HepG2 (cell line): ENCODE data around the gene DHX8. TPM values are rescaled to one million over a fixed set of nuclear protein-coding genes. Genes with fewer than 3 reads are reported as not detected.

Experiments used
- ATAC-seq: fragments of 200-7000 bp; cut with Tn5 transposase; 3 replicates; pipeline ENCODE4 v1.9.1; 2020; ENCODE audit warnings: mild to moderate bottlenecking, moderate library complexity
- BruUV-seq: library from RNA; stranded (reverse); fragments of 400-500 nt; replicated peaks from 2 replicates; lab custom pipeline; 2021; lab: Mats Ljungman, UMichigan
- CTCF ChIA-PET: fragments of 300-600 bp; formaldehyde crosslinking; extraction: SDS; loops from one replicate; lab custom pipeline; 2021; ENCODE audit warnings: low total read pairs, inconsistent platforms, low intra/inter-chr PET ratio; lab: Yijun Ruan, JAX
- POLR2A ChIA-PET: fragments of 350-600 bp; sonication (Branson Sonifier 250); formaldehyde crosslinking; loops from one replicate; lab custom pipeline; 2020; ENCODE audit warnings: antibody characterized with exemption, inconsistent platforms; lab: Yijun Ruan, JAX
- DNase-seq: peaks from one replicate; pipeline ENCODE4 v3.0.0-alpha.2; 2015; ENCODE audit warnings: low spot score
- FAIRE-seq: peaks from 3 replicates; lab custom pipeline; 2011; peaks lifted over from hg19 to GRCh38; lab: Jason Lieb, UNC
- H2AFZ ChIP-seq: one replicate; pipeline ENCODE4 v1.6.1; 2011; ENCODE audit warnings: low read length, inconsistent platforms
- H3K27ac ChIP-seq: fragments of 300-600 bp; 3 replicates; pipeline ENCODE4 v1.8.0; 2011; ENCODE audit warnings: mixed run types, mild to moderate bottlenecking, mixed read lengths, low read length, inconsistent platforms; ENCODE audit not compliant: insufficient read depth; ENCODE audit errors: extremely low read length
- H3K27me3 ChIP-seq, 2 experiments: fragments of 200-600 bp in 1 of 2; 2 replicates in 1 of 2; 3 replicates in 1 of 2; pipeline versions ENCODE4 v1.6.0 to v1.8.0; 2011; ENCODE audit warnings: low read length in 2 of 2, mild to moderate bottlenecking in 2 of 2, moderate library complexity in 2 of 2, inconsistent platforms in 1 of 2; ENCODE audit not compliant: insufficient read depth in 2 of 2, control insufficient read depth in 1 of 2
- H3K36me3 ChIP-seq, 2 experiments: fragments of 200-600 bp in 1 of 2; replicated peaks in 1 of 2; 2 replicates in 1 of 2; 3 replicates in 1 of 2; pipeline versions ENCODE4 v1.5.1 to v1.8.0; 2011; ENCODE audit warnings: low read length in 2 of 2, inconsistent platforms in 1 of 2; ENCODE audit not compliant: insufficient read depth in 2 of 2, control insufficient read depth in 1 of 2
- H3K4me1 ChIP-seq: 2 replicates; pipeline ENCODE4 v1.5.1; 2012; ENCODE audit warnings: low read length, inconsistent platforms; ENCODE audit not compliant: insufficient read depth
- H3K4me2 ChIP-seq: 2 replicates; pipeline ENCODE4 v1.6.0; 2011; ENCODE audit warnings: low read depth, low read length, inconsistent platforms
- H3K4me3 ChIP-seq, 3 experiments: fragments of 200-600 bp in 1 of 3; sonication (generic), shearing (Covaris generic) in 1 of 3; replicated peaks in 1 of 3; 2 replicates each; pipeline ENCODE4 v1.5.1; 2011 to 2016; ENCODE audit warnings: low read length in 3 of 3, inconsistent platforms in 2 of 3, low read depth in 2 of 3, mild to moderate bottlenecking in 2 of 3, control low read depth in 1 of 3, mixed read lengths in 1 of 3; ENCODE audit not compliant: insufficient read depth in 1 of 3
- H3K79me2 ChIP-seq: one replicate; pipeline ENCODE4 v1.6.1; 2011; ENCODE audit warnings: low read length, inconsistent platforms; ENCODE audit not compliant: insufficient read depth
- H3K9ac ChIP-seq: 2 replicates; pipeline ENCODE4 v1.6.0; 2011; ENCODE audit warnings: mild to moderate bottlenecking, low read depth, low read length, inconsistent platforms; ENCODE audit not compliant: insufficient read depth
- H3K9me3 ChIP-seq: 2 replicates; pipeline ENCODE4 v1.5.1; 2012; ENCODE audit warnings: mild to moderate bottlenecking, low read length
- H4K20me1 ChIP-seq: 2 replicates; pipeline ENCODE4 v1.6.0; 2011; ENCODE audit warnings: inconsistent platforms, mild to moderate bottlenecking, low read length, moderate library complexity; ENCODE audit not compliant: insufficient read depth
- CBFB ChIP-seq: sonication (generic); formaldehyde crosslinking; IDR thresholded peaks from 2 replicates; pipeline ENCODE4 v1.4.0; 2020; ENCODE audit warnings: missing genetic modification reagents
- ELF1 ChIP-seq: sonication (generic); formaldehyde crosslinking; IDR thresholded peaks from 2 replicates; pipeline ENCODE4 v1.4.0; 2020; ENCODE audit warnings: missing genetic modification reagents
- FOSL2 ChIP-seq: sonication (generic); formaldehyde crosslinking; IDR thresholded peaks from 2 replicates; pipeline ENCODE4 v1.4.0; 2020; ENCODE audit warnings: missing genetic modification reagents
- HMG20A ChIP-seq: IDR thresholded peaks from 2 replicates; pipeline ENCODE4 v1.6.1; 2016; ENCODE audit warnings: borderline replicate concordance
- HMGA1 ChIP-seq: sonication (generic); formaldehyde crosslinking; conservative IDR thresholded peaks from 2 replicates; pipeline ENCODE4 v1.4.0; 2020; ENCODE audit warnings: missing genetic modification reagents
- KMT2A ChIP-seq: sonication (generic); formaldehyde crosslinking; IDR thresholded peaks from 2 replicates; pipeline ENCODE4 v1.4.0; 2020; ENCODE audit warnings: missing genetic modification reagents
- MAFK ChIP-seq, 2 experiments: IDR thresholded peaks in 1 of 2; conservative IDR thresholded peaks in 1 of 2; 2 replicates each; pipeline ENCODE4 v1.6.1; 2011; ENCODE audit warnings: improper control_type of control experiment in 2 of 2, low read length in 2 of 2
- MEIS1 ChIP-seq: sonication (generic); formaldehyde crosslinking; IDR thresholded peaks from 2 replicates; pipeline ENCODE4 v1.9.0; 2021; ENCODE audit warnings: mild to moderate bottlenecking, missing genetic modification reagents, moderate library complexity, borderline replicate concordance
- PHF5A ChIP-seq: IDR thresholded peaks from one replicate; pipeline ENCODE4 v1.6.1; 2018; ENCODE audit warnings: low read depth, missing genetic modification reagents; ENCODE audit not compliant: unreplicated experiment
- TBX3 ChIP-seq: fragments of 450-650 bp; IDR thresholded peaks from 2 replicates; pipeline ENCODE4 v1.6.1; 2017; ENCODE audit warnings: antibody characterized with exemption, mild to moderate bottlenecking, inconsistent platforms, borderline replicate concordance
- TEAD3 ChIP-seq: optimal IDR thresholded peaks from 2 replicates; pipeline ENCODE3; 2016; ENCODE audit warnings: borderline replicate concordance
- YEATS4 ChIP-seq: sonication (generic); formaldehyde crosslinking; IDR thresholded peaks from 2 replicates; pipeline ENCODE4 v1.4.0; 2020; ENCODE audit warnings: missing genetic modification reagents, borderline replicate concordance
- ZFP37 ChIP-seq: sonication (generic); formaldehyde crosslinking; IDR thresholded peaks from 2 replicates; pipeline ENCODE4 v1.4.0; 2020; ENCODE audit warnings: missing genetic modification reagents, borderline replicate concordance
- ZKSCAN8 ChIP-seq: IDR thresholded peaks from 2 replicates; pipeline ENCODE4 v1.6.1; 2016; ENCODE audit warnings: borderline replicate concordance, missing genetic modification reagents, missing compliant biosample characterization
- ZNF12 ChIP-seq: sonication (generic); formaldehyde crosslinking; IDR thresholded peaks from 2 replicates; pipeline ENCODE4 v1.5.0; 2020; ENCODE audit warnings: missing genetic modification reagents
- ZNF225 ChIP-seq: sonication (generic); formaldehyde crosslinking; IDR thresholded peaks from 2 replicates; pipeline ENCODE4 v1.4.0; 2020; ENCODE audit warnings: mild to moderate bottlenecking, missing genetic modification reagents
- ZNF264 ChIP-seq: sonication (generic); formaldehyde crosslinking; IDR thresholded peaks from 2 replicates; pipeline ENCODE4 v1.4.0; 2020; ENCODE audit warnings: missing genetic modification reagents
- ZNF274 ChIP-seq: sonication (generic); formaldehyde crosslinking; IDR thresholded peaks from 2 replicates; pipeline ENCODE4 v1.5.1; 2020; ENCODE audit warnings: mild to moderate bottlenecking, missing genetic modification reagents
- ZNF546 ChIP-seq: sonication (generic); formaldehyde crosslinking; conservative IDR thresholded peaks from 2 replicates; pipeline ENCODE4 v1.8.1; 2023; ENCODE audit warnings: mild to moderate bottlenecking, missing genetic modification reagents
- ZNF766 ChIP-seq: sonication (generic); formaldehyde crosslinking; IDR thresholded peaks from 2 replicates; pipeline ENCODE4 v1.5.0; 2020; ENCODE audit warnings: missing genetic modification reagents, borderline replicate concordance
- WGBS: methylation state at CpG from one replicate; pipeline ENCODE4 v1.1.6; 2017; ENCODE audit warnings: low lambda C conversion rate; 5-methylcytosine and 5-hydroxymethylcytosine counted together
- in situ Hi-C: cut with HindIII; loops from 2 replicates; pipeline ENCODE4 v1.10.0; 2017; ENCODE audit warnings: low pct_unique_long_range_greater_than_20kb; ENCODE audit not compliant: extremely low pct_ligation_motif_present
- intact Hi-C: fragments of 100-400 bp; cut with micrococcal nuclease; formaldehyde crosslinking; loops from one replicate; pipeline ENCODE4 v1.10.0; 2022; ENCODE audit not compliant: unreplicated experiment
- polyA plus RNA-seq, 8 experiments: library from polyadenylated mRNA; depleted of rRNA in 3 of 8; stranded (reverse) in 7 of 8; unstranded in 1 of 8; fragments of >200 nt; fragmentation: Illumina TruSeq in 4 of 8; extraction: Trizol in 4 of 8; gene quantifications; 2 replicates each; pipeline versions ENCODE4 v1.2.1 to v1.2.3, GENCODE V29; 2011 to 2016; ENCODE audit warnings: low read depth in 4 of 8, missing spikeins in 1 of 8, mixed read lengths in 1 of 8; ENCODE audit not compliant: insufficient read depth in 1 of 8
- total RNA-seq, 5 experiments: library from RNA; depleted of rRNA; stranded (reverse); fragments of >200 nt; fragmentation: Illumina TruSeq; extraction: Trizol; gene quantifications; 2 replicates each; pipeline ENCODE4 v1.2.3, GENCODE V29; 2016; ENCODE audit warnings: low read depth in 1 of 5
- TF ChIP-seq, protein P1 (sequence below): sonication (generic); formaldehyde crosslinking; IDR thresholded peaks from 2 replicates; pipeline ENCODE4 v1.4.0; 2020; ENCODE audit warnings: low read depth, missing genetic modification reagents
- TF ChIP-seq, protein P2 (sequence below): sonication (generic); formaldehyde crosslinking; IDR thresholded peaks from 2 replicates; pipeline ENCODE4 v1.5.0; 2020; ENCODE audit warnings: mild to moderate bottlenecking, missing genetic modification reagents

Gene DHX8
- total and polyA plus RNA-seq, 2 of the 13 experiments (the other 11 are each of a cell fraction or from before 2014, with no cell fraction given): 24.8 to 48.9 TPM

DNA sequence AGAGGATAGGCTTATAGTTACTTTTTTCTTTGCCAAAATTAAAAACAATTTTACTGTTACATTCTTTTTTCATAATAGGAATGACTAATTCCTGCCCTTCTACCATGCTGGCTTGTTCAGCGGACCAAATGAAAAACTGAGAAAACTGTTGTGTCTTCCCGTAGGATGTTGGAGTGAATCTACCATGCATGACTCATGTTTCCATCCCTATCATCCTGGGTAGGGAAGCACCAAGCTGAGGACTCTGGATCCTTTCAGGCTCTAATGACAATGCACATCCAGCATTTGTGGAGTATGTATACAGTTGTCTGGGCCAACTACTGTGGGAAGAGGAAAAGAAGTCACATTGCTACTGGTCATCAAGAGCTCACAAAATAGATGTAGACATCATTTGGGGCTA lies 41.1 kb upstream of the DHX8 start:
- intact Hi-C loops: no loop called here
- no peak overlapping the region for H2AFZ ChIP-seq
- ATAC-seq: no peak
- H4K20me1 ChIP-seq: no peaks in the 10 kb centered on the region
- no TSS peak for BruUV-seq
- no peak for FAIRE-seq
- no peak overlapping the region for H3K4me3 ChIP-seq
- no peak for DNase-seq
- WGBS: 64% methylated on average over 2 of the region's 2 CpGs
- H3K9me3 ChIP-seq: no peaks in the 10 kb centered on the region
- in situ Hi-C loops: no loop called here
- no peaks in the 10 kb centered on the region for H3K79me2 ChIP-seq
- H3K36me3 ChIP-seq: no peaks in the 10 kb centered on the region
- H3K27ac ChIP-seq: no peak overlapping the region
- no peak overlapping the region for H3K9ac ChIP-seq
- POLR2A ChIA-PET: interaction anchor here (0.9 to 1.7 kb wide), 2 partner anchors 14 to 44 kb away, joined by 3 to 6 read pairs; partner anchors contain the start of gene ARL4D
- H3K4me2 ChIP-seq: no peak overlapping the region
- TF ChIP-seq FOSL2 (CRISPR knock-in tag) (peak; percentile 70), TBX3 (no peak), TEAD3 (CRISPR knock-in tag) (peak; percentile 14), ZNF546 (CRISPR knock-in tag) (no peak), ZNF12 (CRISPR knock-in tag) (no peak), ZKSCAN8 (CRISPR knock-in tag) (peak; percentile 96), PHF5A (CRISPR knock-in tag) (no peak), ZNF274 (no peak), ZNF225 (CRISPR knock-in tag) (no peak), HMG20A (CRISPR knock-in tag) (peak; percentile 32; the same call in 1 of the 2 replicates), KMT2A (no peak), ZFP37 (no peak), ELF1 (CRISPR knock-in tag) (no peak), MAFK (conservative IDR thresholded peaks at IDR 0.05 in 1 of 2, IDR thresholded peaks at IDR 0.05 in 1 of 2; ENCODE audit: low read length in 2 of 2) (no peak), MEIS1 (no peak), ZNF264 (no peak), CBFB (CRISPR knock-in tag) (no peak), ZNF766 (CRISPR knock-in tag) (no peak), HMGA1 (no peak), YEATS4 (CRISPR knock-in tag) (no peak)
- TF ChIP-seq, protein P1, sequence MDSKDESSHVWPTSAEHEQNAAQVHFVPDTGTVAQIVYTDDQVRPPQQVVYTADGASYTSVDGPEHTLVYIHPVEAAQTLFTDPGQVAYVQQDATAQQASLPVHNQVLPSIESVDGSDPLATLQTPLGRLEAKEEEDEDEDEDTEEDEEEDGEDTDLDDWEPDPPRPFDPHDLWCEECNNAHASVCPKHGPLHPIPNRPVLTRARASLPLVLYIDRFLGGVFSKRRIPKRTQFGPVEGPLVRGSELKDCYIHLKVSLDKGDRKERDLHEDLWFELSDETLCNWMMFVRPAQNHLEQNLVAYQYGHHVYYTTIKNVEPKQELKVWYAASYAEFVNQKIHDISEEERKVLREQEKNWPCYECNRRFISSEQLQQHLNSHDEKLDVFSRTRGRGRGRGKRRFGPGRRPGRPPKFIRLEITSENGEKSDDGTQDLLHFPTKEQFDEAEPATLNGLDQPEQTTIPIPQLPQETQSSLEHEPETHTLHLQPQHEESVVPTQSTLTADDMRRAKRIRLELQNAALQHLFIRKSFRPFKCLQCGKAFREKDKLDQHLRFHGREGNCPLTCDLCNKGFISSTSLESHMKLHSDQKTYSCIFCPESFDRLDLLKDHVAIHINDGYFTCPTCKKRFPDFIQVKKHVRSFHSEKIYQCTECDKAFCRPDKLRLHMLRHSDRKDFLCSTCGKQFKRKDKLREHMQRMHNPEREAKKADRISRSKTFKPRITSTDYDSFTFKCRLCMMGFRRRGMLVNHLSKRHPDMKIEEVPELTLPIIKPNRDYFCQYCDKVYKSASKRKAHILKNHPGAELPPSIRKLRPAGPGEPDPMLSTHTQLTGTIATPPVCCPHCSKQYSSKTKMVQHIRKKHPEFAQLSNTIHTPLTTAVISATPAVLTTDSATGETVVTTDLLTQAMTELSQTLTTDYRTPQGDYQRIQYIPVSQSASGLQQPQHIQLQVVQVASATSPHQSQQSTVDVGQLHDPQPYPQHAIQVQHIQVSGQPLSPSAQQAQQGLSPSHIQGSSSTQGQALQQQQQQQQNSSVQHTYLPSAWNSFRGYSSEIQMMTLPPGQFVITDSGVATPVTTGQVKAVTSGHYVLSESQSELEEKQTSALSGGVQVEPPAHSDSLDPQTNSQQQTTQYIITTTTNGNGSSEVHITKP: no peak
- TF ChIP-seq, protein P2, sequence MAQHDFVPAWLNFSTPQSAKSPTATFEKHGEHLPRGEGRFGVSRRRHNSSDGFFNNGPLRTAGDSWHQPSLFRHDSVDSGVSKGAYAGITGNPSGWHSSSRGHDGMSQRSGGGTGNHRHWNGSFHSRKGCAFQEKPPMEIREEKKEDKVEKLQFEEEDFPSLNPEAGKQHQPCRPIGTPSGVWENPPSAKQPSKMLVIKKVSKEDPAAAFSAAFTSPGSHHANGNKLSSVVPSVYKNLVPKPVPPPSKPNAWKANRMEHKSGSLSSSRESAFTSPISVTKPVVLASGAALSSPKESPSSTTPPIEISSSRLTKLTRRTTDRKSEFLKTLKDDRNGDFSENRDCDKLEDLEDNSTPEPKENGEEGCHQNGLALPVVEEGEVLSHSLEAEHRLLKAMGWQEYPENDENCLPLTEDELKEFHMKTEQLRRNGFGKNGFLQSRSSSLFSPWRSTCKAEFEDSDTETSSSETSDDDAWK: no peak
- TF ChIP-seq, all 625 proteins: peak for 4
- Histone ChIP-seq H3K4me1 (peaks cover 46% of the 10 kb centered on the region), H3K27me3 (no peaks in the 10 kb centered on the region)
- CTCF ChIA-PET: no interaction called here
